H1 (cell line): ENCODE measurements around the gene ELOVL2. TPM values are rescaled to one million over a fixed set of nuclear protein-coding genes. Genes with fewer than 3 reads are reported as not detected.

Experiments
- BACH1 ChIP-seq: IDR thresholded peaks from 2 replicates; pipeline ENCODE4 v1.6.1; 2012; ENCODE audit warnings: low read length, improper control_type of control experiment
- BRCA1 ChIP-seq: IDR thresholded peaks from 2 replicates; pipeline ENCODE4 v1.6.1; 2012; ENCODE audit warnings: low read depth, low read length, improper control_type of control experiment
- CHD7 ChIP-seq: fragments of 300-600 bp; sonication (generic); IDR thresholded peaks from 2 replicates; pipeline ENCODE4 v1.7.1; 2012; ENCODE audit warnings: low read length, moderate library complexity, mild to moderate bottlenecking, inconsistent platforms; ENCODE audit not compliant: insufficient replicate concordance
- FOSL1 ChIP-seq: IDR thresholded peaks from 2 replicates; pipeline ENCODE4 v1.6.1; 2011; ENCODE audit warnings: mild to moderate bottlenecking, low read depth, low read length, moderate library complexity; ENCODE audit not compliant: insufficient read depth
- HDAC2 ChIP-seq, 2 experiments: fragments of 300-600 bp in 1 of 2; sonication (generic) in 1 of 2; IDR thresholded peaks; 2 replicates each; pipeline ENCODE4 v1.6.1; 2011 to 2012; ENCODE audit warnings: low read depth in 2 of 2, low read length in 2 of 2, mild to moderate bottlenecking in 2 of 2, moderate library complexity in 2 of 2, borderline replicate concordance in 1 of 2, inconsistent platforms in 1 of 2
- JUN ChIP-seq: IDR thresholded peaks from 2 replicates; pipeline ENCODE4 v1.6.1; 2011; ENCODE audit warnings: low read depth, mild to moderate bottlenecking, improper control_type of control experiment, low read length
- KDM4A ChIP-seq: IDR thresholded peaks from one replicate; pipeline ENCODE4 v1.7.1; 2012; ENCODE audit warnings: low read depth, mild to moderate bottlenecking, moderate library complexity, low read length, inconsistent platforms; ENCODE audit not compliant: severe bottlenecking
- RAD21 ChIP-seq, 2 experiments: IDR thresholded peaks in 1 of 2; conservative IDR thresholded peaks in 1 of 2; 2 replicates each; pipeline ENCODE4 v1.6.1; 2011; ENCODE audit warnings: low read depth in 2 of 2, low read length in 2 of 2, improper control_type of control experiment in 1 of 2, inconsistent platforms in 1 of 2, mild to moderate bottlenecking in 1 of 2, moderate library complexity in 1 of 2
- SP4 ChIP-seq: IDR thresholded peaks from 2 replicates; pipeline ENCODE4 v1.6.1; 2012; ENCODE audit warnings: low read length, inconsistent platforms
- YY1 ChIP-seq: IDR thresholded peaks from 2 replicates; pipeline ENCODE4 v1.6.1; 2011; ENCODE audit warnings: low read depth, mild to moderate bottlenecking, low read length
- ZNF274 ChIP-seq: IDR thresholded peaks from 2 replicates; pipeline ENCODE4 v1.7.0; 2012; ENCODE audit warnings: low read length, borderline replicate concordance; ENCODE audit errors: extremely low read depth
- polyA plus RNA-seq, 7 experiments: library from polyadenylated mRNA; depleted of rRNA in 3 of 7; stranded (reverse) in 5 of 7; unstranded in 2 of 7; fragments of >200 nt in 5 of 7; fragments of 200-250 nt in 2 of 7; gene quantifications; 1 replicate in 5 of 7; 2 replicates in 1 of 7; 4 replicates in 1 of 7; pipeline versions ENCODE4 v1.2.1 to v1.2.3, GENCODE V29; 2011 to 2013; ENCODE audit warnings: missing spikeins in 2 of 7, mixed read lengths in 2 of 7
- total RNA-seq: library from RNA; stranded (reverse); fragmentation: NEBNext Ultra II Directional; extraction: Animal tissue kit (Norgen Biotek cat#: 25700); gene quantifications from 2 replicates; pipeline ENCODE4 v1.2.1, GENCODE V29; 2021

The ELOVL2 gene
- total and polyA plus RNA-seq, 2 of the 8 experiments (the other 6 are each of a cell fraction or from before 2014, with no cell fraction given): 0.42 to 0.89 TPM

GRCh38 chr6:11039040-11039439 lies 5.1 kb downstream of the ELOVL2 start (continued):
- TF ChIP-seq CHD7 (no peak), RAD21 (IDR thresholded peaks at IDR 0.05 in 1 of 2, conservative IDR thresholded peaks at IDR 0.05 in 1 of 2; ENCODE audit: low read depth in 2 of 2, low read length in 2 of 2) (no peak), JUN (no peak), KDM4A (no peak), ZNF274 (no peak), SP4 (no peak), BACH1 (no peak), FOSL1 (no peak), YY1 (no peak), HDAC2 (IDR thresholded peaks at IDR 0.05; ENCODE audit: borderline replicate concordance in 1 of 2, low read depth in 2 of 2, low read length in 2 of 2) (no peak), BRCA1 (no peak)
